Osteocyte (in vitro differentiated cells): ENCODE measurements around the gene PLEKHN1. TPM values are rescaled to one million over a fixed set of nuclear protein-coding genes. Genes with fewer than 3 reads are reported as not detected.

Experiments used
- DNase-seq: peaks from one replicate; pipeline ENCODE4 v3.0.0; 2021; ENCODE audit warnings: mixed read lengths; ENCODE audit not compliant: unreplicated experiment; ENCODE audit errors: extremely low spot score
- H3K27ac Mint-ChIP-seq: one replicate; pipeline ENCODE4 v1.8.0; 2021; ENCODE audit warnings: mild to moderate bottlenecking, mixed read lengths; ENCODE audit not compliant: unreplicated experiment
- H3K27me3 Mint-ChIP-seq: one replicate; pipeline ENCODE4 v1.8.0; 2021; ENCODE audit warnings: mixed read lengths; ENCODE audit not compliant: unreplicated experiment
- H3K36me3 Mint-ChIP-seq: one replicate; pipeline ENCODE4 v1.8.0; 2021; ENCODE audit warnings: mixed read lengths; ENCODE audit not compliant: unreplicated experiment
- H3K4me1 Mint-ChIP-seq: one replicate; pipeline ENCODE4 v1.8.0; 2021; ENCODE audit warnings: mixed read lengths; ENCODE audit not compliant: unreplicated experiment
- H3K4me3 Mint-ChIP-seq: one replicate; pipeline ENCODE4 v1.8.0; 2021; ENCODE audit warnings: mild to moderate bottlenecking, moderate library complexity, mixed read lengths; ENCODE audit not compliant: unreplicated experiment
- H3K9me3 Mint-ChIP-seq: one replicate; pipeline ENCODE4 v1.8.0; 2021; ENCODE audit warnings: mixed read lengths; ENCODE audit not compliant: unreplicated experiment
- total RNA-seq: library from RNA; stranded (reverse); gene quantifications from 2 replicates; pipeline ENCODE4 v1.2.1, GENCODE V29; 2021
- TF ChIP-seq, protein P1 (sequence below): fragments of 200-600 bp; sonication (generic); IDR thresholded peaks from 2 replicates; pipeline ENCODE4 v1.5.0; 2021; ENCODE audit warnings: antibody characterized with exemption, mild to moderate bottlenecking, moderate library complexity

The PLEKHN1 gene
- total RNA-seq, 1 donor from 2014 or later = 0.21 TPM

DNA sequence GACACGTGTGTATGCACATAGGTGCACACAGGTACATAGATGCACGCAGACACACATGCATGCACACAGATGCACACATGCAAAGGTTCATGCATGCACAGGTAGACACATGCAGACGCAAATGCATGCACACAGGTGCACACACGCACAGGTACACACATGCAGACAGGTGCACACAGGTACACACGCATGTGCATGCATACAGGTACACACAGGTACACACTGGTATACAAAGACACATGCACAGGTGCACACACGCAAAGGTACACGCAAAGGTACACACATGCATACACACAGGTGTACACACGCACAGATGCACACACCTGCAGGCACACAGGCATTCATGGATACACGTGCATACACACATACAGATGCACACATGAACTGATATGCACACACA lies 16.0 kb upstream of the PLEKHN1 start:
- DNase-seq = no peak
- Mint-ChIP-seq H3K4me1 (peaks cover 8% of the 10 kb centered on the region), H3K9me3 (no peaks in the 10 kb centered on the region), H3K36me3 (peaks cover 46% of the 10 kb centered on the region), H3K27ac (no peak overlapping the region), H3K27me3 (no peaks in the 10 kb centered on the region), H3K4me3 (no peak overlapping the region)
- TF ChIP-seq, protein P1, sequence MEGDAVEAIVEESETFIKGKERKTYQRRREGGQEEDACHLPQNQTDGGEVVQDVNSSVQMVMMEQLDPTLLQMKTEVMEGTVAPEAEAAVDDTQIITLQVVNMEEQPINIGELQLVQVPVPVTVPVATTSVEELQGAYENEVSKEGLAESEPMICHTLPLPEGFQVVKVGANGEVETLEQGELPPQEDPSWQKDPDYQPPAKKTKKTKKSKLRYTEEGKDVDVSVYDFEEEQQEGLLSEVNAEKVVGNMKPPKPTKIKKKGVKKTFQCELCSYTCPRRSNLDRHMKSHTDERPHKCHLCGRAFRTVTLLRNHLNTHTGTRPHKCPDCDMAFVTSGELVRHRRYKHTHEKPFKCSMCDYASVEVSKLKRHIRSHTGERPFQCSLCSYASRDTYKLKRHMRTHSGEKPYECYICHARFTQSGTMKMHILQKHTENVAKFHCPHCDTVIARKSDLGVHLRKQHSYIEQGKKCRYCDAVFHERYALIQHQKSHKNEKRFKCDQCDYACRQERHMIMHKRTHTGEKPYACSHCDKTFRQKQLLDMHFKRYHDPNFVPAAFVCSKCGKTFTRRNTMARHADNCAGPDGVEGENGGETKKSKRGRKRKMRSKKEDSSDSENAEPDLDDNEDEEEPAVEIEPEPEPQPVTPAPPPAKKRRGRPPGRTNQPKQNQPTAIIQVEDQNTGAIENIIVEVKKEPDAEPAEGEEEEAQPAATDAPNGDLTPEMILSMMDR = no peak

DNA sequence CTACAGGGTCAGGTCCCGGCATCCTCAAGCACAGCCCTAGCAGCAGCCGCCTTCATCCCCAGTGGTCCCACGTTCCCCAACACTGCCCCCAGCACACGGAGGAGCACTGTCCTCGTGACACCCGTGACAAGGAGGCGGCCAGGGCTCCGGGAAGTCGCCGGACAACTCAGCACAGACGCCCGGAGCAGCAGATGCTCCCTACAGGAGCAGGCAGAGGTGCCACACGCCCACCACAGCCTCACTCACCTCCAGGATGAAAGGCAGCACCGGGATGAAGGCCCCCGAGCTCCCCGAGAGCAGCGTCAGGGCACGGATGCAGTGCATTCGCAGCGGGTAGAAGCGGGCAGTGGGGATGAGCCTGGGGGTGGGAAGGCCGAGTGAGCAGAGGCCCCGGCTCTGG lies 15.4 kb upstream of the PLEKHN1 start:
- Mint-ChIP-seq H3K27ac (no peak overlapping the region), H3K4me1 (peaks cover 2% of the 10 kb centered on the region), H3K36me3 (peaks cover 43% of the 10 kb centered on the region)

DNA sequence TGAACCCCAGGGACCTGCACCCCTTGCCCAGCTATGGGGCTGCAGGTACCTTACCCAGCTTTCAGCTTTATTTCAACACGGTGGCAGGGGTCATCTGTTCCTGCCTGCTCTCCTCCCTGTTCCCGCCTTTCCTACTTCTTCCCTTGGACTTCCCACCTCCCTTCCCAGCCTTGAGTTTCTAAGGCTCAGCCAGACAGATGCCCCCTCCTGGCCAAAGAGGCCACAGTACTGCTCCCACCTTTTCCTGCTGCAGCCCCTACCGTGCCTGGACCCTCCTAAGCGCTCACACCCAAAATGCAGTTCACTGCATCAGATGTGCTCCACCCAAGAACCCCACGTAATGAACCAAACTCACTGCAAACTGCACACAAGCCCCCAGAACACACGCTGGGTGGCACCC lies 14.9 kb upstream of the PLEKHN1 start:
- Mint-ChIP-seq H3K9me3 (no peaks in the 10 kb centered on the region), H3K4me3 (no peak overlapping the region), H3K36me3 (peaks cover 39% of the 10 kb centered on the region), H3K27me3 (no peaks in the 10 kb centered on the region), H3K4me1 (no peaks in the 10 kb centered on the region), H3K27ac (no peak overlapping the region)
- no peak for DNase-seq
- TF ChIP-seq, protein P1 = peak; percentile 51

More for the DNA sequence above, 15.4 kb upstream of the PLEKHN1 start:
- TF ChIP-seq, protein P1 = no peak
- no peak overlapping the region for H3K4me3 Mint-ChIP-seq
- no peak for DNase-seq
- H3K9me3 Mint-ChIP-seq = no peaks in the 10 kb centered on the region
- H3K27me3 Mint-ChIP-seq = no peaks in the 10 kb centered on the region

DNA sequence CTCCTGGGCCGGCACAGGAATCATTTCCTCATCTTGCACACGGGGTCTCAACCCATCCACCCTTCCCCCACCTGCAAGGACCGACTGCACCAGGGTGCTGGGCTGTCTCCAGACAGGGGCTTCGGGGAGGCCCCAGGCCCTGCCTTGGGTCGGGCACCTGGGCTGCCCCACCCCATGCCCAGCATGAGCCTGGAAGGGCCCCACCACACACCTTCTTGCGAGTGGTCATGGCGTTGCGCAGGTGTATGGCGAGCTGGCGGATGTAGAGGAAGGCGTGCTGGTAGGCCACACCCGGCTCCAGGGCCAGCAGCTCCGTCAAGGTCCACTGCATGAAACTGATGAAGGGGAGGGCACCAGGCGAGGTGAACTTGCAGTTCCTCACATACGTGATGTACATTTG lies 14.1 kb upstream of the PLEKHN1 start:
- DNase-seq = no peak
- H3K4me1 Mint-ChIP-seq = peaks cover under 1% of the 10 kb centered on the region
- H3K9me3 Mint-ChIP-seq = no peaks in the 10 kb centered on the region
- TF ChIP-seq, protein P1 = no peak
- no peaks in the 10 kb centered on the region for H3K27me3 Mint-ChIP-seq
- peaks cover 38% of the 10 kb centered on the region for H3K36me3 Mint-ChIP-seq
- H3K27ac Mint-ChIP-seq = no peak overlapping the region
- no peak overlapping the region for H3K4me3 Mint-ChIP-seq

DNA sequence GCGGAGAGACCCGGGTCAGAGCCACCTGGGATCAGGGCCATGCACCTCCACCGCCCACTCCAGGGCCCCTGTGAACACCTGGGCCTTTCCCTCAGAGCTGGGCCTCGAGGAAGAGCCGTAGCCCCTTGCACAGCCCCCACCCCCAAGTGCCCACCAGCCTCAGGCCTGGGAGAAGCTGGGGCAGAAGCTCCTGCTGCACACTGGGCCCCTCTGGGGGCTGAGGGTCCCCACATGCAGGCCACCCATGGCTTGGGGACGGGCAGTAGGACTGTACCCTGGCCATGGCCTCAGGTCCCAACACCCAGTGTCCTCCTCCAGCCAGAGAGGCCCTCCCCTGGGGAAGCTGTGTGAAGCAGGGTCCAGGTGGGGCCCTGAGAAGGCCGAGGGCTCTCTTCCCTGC lies 13.7 kb upstream of the PLEKHN1 start:
- H3K4me3 Mint-ChIP-seq = no peak overlapping the region
- TF ChIP-seq, protein P1 = no peak
- no peak for DNase-seq
- no peaks in the 10 kb centered on the region for H3K27me3 Mint-ChIP-seq
- H3K27ac Mint-ChIP-seq = no peak overlapping the region
- peaks cover 37% of the 10 kb centered on the region for H3K36me3 Mint-ChIP-seq
- H3K9me3 Mint-ChIP-seq = no peaks in the 10 kb centered on the region
- peaks cover 4% of the 10 kb centered on the region for H3K4me1 Mint-ChIP-seq
